Ascending aorta (tissue), 2 donors: Measurements from ENCODE around the gene CD164L2. TPM values are rescaled to one million over a fixed set of nuclear protein-coding genes. Genes with fewer than 3 reads are reported as not detected.

Source experiments
- DNase-seq, 2 donors: peaks; one replicate each; pipeline ENCODE4 v3.0.0-alpha.2; 2019; ENCODE audit warnings: low spot score in 2 of 2
- H3K27ac ChIP-seq, 2 donors: fragments of 200-600 bp; sonication (generic); one replicate each; pipeline ENCODE4 v1.5.1; 2016 to 2017; ENCODE audit warnings: mild to moderate bottlenecking in 1 of 2
- H3K27me3 ChIP-seq: fragments of 200-600 bp; sonication (generic); one replicate; pipeline ENCODE4 v1.5.1; 2017
- H3K36me3 ChIP-seq, 2 donors: fragments of 200-600 bp; sonication (generic); one replicate each; pipeline ENCODE4 v1.5.1; 2016
- H3K4me1 ChIP-seq, 2 donors: fragments of 200-600 bp; sonication (generic); one replicate each; pipeline ENCODE4 v1.5.1; 2016 to 2017; ENCODE audit warnings: mild to moderate bottlenecking in 1 of 2
- H3K4me3 ChIP-seq, 2 donors: fragments of 200-600 bp; sonication (generic); one replicate each; pipeline ENCODE4 v1.5.1; 2016 to 2017; ENCODE audit warnings: mild to moderate bottlenecking in 1 of 2
- H3K9me3 ChIP-seq, 2 donors: fragments of 200-600 bp; sonication (generic); one replicate each; pipeline ENCODE4 v1.5.1; 2016
- intact Hi-C: fragments of 100-400 bp; cut with DNase I; formaldehyde crosslinking; loops from one replicate; pipeline ENCODE4 v1.15.1; 2023
- total RNA-seq: library from RNA; depleted of rRNA; stranded (reverse); fragments of >200 nt; gene quantifications from one replicate; pipeline ENCODE4 v1.1.0, GENCODE V29; 2016
- TF ChIP-seq, protein P1 (sequence below), 3 experiments: fragments of 200-600 bp in 2 of 3; fragments of 450-650 bp in 1 of 3; sonication (generic) in 2 of 3; IDR thresholded peaks; one replicate each; pipeline ENCODE4 v1.5.1; 2016 to 2019; ENCODE audit warnings: antibody characterized with exemption in 3 of 3, mild to moderate bottlenecking in 1 of 3, moderate library complexity in 1 of 3

Gene CD164L2
- total RNA-seq, 1 donor from 2014 or later: not detected

DNA sequence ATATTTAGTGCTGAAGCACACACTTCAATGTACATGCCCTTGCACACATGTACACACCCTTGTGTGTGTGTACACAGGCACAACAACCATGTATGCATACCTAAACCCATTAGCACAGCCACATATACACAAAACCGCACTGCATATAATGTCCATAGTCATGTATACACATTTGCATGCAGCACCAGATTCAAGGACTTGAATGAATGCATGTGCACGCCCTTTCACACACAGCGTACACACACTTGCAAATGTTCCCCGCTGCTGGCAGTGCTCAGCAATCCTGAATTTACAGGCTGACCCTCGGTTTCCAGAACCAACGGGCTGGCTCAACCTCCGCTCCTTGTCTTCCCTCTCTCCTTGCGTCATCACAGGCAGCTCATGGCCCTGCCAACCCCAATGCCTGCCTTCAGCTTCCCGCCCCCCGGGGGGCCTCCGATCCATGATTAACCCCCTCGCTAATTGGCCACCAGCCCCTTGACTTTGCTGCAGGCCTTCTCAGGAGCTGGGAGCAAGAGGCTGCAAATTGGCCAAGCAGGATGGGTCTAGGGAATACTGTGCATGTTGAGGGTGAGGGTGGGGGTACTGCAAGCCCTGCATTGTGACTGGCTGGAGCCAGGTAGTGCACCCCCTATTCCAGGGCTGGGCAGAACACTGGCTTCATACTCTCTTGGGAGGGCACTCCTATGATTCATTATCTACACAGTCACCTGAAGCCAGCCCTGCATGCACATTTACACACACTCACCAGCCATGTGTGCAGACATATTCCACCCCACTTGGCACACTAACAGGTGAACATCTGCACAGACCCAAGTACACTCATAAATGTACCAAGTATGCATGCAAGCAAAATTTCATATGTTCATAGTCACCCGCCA is 17.2 kb upstream of the CD164L2 start:
- Histone ChIP-seq H3K36me3 (no peaks in the 10 kb centered on the region), H3K4me1 (peaks cover 18 to 32% of the 10 kb centered on the region in 2 donors), H3K27ac (no peak overlapping the region), H3K4me3 (no peak overlapping the region), H3K9me3 (no peaks in the 10 kb centered on the region), H3K27me3 (no peaks in the 10 kb centered on the region)
- intact Hi-C loops: no loop called here
- TF ChIP-seq, protein P1, sequence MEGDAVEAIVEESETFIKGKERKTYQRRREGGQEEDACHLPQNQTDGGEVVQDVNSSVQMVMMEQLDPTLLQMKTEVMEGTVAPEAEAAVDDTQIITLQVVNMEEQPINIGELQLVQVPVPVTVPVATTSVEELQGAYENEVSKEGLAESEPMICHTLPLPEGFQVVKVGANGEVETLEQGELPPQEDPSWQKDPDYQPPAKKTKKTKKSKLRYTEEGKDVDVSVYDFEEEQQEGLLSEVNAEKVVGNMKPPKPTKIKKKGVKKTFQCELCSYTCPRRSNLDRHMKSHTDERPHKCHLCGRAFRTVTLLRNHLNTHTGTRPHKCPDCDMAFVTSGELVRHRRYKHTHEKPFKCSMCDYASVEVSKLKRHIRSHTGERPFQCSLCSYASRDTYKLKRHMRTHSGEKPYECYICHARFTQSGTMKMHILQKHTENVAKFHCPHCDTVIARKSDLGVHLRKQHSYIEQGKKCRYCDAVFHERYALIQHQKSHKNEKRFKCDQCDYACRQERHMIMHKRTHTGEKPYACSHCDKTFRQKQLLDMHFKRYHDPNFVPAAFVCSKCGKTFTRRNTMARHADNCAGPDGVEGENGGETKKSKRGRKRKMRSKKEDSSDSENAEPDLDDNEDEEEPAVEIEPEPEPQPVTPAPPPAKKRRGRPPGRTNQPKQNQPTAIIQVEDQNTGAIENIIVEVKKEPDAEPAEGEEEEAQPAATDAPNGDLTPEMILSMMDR (IDR thresholded peaks at IDR 0.05): no peak
- no peak for DNase-seq

GRCh38 chr1:27399251-27400025 is 16.3 kb upstream of the CD164L2 start:
- intact Hi-C loops: loop anchor here (10.0 kb wide), 1 partner anchor 285 kb away; no protein-coding TSS in a partner anchor
- no peak for DNase-seq
- Histone ChIP-seq H3K27ac (no peak overlapping the region), H3K9me3 (no peaks in the 10 kb centered on the region), H3K4me1 (peaks cover 18 to 25% of the 10 kb centered on the region in 2 donors), H3K36me3 (no peaks in the 10 kb centered on the region), H3K27me3 (no peaks in the 10 kb centered on the region), H3K4me3 (no peak overlapping the region)
- TF ChIP-seq, protein P1 (IDR thresholded peaks at IDR 0.05): no peak

GRCh38 chr1:27398405-27399149 is 15.4 kb upstream of the CD164L2 start:
- Histone ChIP-seq H3K9me3 (no peaks in the 10 kb centered on the region), H3K36me3 (no peaks in the 10 kb centered on the region), H3K27ac (no peak overlapping the region), H3K4me1 (peaks cover 14 to 17% of the 10 kb centered on the region in 2 donors), H3K27me3 (no peaks in the 10 kb centered on the region), H3K4me3 (no peak overlapping the region)
- intact Hi-C loops: loop anchor here (10.0 kb wide), 1 partner anchor 284 kb away; no protein-coding TSS in a partner anchor
- DNase-seq: no peak
- TF ChIP-seq, protein P1 (IDR thresholded peaks at IDR 0.05): no peak

DNA sequence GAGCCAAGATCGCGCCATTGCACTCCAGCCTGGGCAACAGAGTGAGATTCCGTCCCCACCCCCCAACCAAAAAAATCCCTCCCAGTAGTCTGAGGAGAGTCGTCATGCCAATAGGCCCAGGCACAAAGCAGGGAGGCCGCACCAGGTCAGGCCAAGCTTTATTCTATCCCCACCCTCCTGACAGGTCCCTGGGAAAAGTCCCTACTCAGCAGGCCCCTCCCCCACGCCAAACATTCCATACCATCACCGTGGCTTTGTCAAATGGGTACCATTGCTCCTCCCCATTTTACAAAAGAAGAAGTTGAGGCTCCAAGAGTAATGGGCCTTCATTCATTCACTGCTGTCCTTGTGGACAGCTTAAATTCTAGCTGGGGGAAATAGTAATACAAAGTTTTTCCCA is 14.6 kb upstream of the CD164L2 start:
- H3K4me3 ChIP-seq: no peak overlapping the region
- H3K4me1 ChIP-seq: peaks cover 11 to 12% of the 10 kb centered on the region in 2 donors
- H3K27me3 ChIP-seq: no peaks in the 10 kb centered on the region
- TF ChIP-seq, protein P1 (IDR thresholded peaks at IDR 0.05): no peak
- no peak overlapping the region for H3K27ac ChIP-seq
- intact Hi-C loops: loop anchor here (10.0 kb wide), 1 partner anchor 283 kb away; no protein-coding TSS in a partner anchor
- H3K9me3 ChIP-seq: no peaks in the 10 kb centered on the region
- no peaks in the 10 kb centered on the region for H3K36me3 ChIP-seq
- DNase-seq: no peak

DNA sequence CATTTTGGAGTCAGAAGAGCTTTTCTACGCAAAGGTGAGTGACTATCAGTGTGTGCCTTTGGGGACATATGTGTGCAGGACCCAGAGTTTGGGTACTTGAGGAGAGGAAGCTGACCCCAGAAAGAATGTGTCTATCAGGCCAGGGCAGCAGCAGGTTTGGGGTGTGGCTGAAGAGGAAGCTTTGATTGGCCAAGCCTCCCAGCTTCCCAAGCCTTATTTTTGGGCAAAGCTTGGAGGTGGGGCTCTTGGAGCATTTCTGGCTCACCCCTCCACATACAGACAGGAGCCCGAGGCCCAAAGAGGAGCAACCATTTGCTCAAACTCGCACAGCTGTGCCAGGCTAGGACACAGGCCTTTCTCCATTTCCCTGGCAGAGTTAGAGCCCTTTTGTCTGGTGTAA is 14.0 kb upstream of the CD164L2 start:
- H3K4me1 ChIP-seq: peaks cover 8 to 10% of the 10 kb centered on the region in 2 donors
- no peak overlapping the region for H3K27ac ChIP-seq

More for the DNA sequence above, 14.0 kb upstream of the CD164L2 start:
- Histone ChIP-seq H3K4me3 (no peak overlapping the region), H3K36me3 (no peaks in the 10 kb centered on the region), H3K9me3 (no peaks in the 10 kb centered on the region), H3K27me3 (no peaks in the 10 kb centered on the region)
- TF ChIP-seq, protein P1 (IDR thresholded peaks at IDR 0.05): no peak
- DNase-seq: no peak
- intact Hi-C loops: loop anchor here (10.0 kb wide), 1 partner anchor 282 kb away; no protein-coding TSS in a partner anchor
